ENCODE data around the gene RABGAP1L. TPM values are rescaled to one million over a fixed set of nuclear protein-coding genes. Genes with fewer than 3 reads are reported as not detected.

Gene RABGAP1L
- total and polyA plus RNA-seq, 2 of the 4 experiments (the other 2 are of a cell fraction) = 7.9 to 26.7 TPM

DNA sequence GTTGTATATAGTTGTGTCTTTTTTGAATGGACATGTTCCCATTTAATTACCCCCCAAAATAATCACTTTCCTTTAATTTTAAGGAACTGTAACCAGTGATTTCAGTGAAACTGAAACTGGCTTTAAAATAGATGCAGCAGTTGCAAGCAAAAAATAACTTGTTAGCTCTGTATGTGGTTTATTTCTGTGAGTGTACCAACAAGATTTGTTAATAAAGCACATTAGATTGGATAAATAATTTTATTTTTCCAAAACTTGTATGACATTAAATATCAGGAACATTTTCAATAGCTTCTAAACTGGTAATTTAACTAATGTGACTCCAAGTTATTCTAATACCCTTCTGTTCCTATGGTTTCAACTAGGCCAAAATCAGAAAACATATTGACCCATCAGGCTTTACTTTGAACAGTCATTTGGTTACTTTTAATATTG, 656.2 kb downstream of the RABGAP1L start:
- Histone ChIP-seq H2BK20ac (ENCODE audit: low read depth, low read length) (no peak overlapping the region), H3K27ac (ENCODE audit: insufficient read depth, low read length) (no peak overlapping the region), H2AK5ac (ENCODE audit: low read depth, low read length) (no peak overlapping the region), H3K14ac (replicated peaks; ENCODE audit: low read depth, low read length) (no peak overlapping the region), H4K8ac (ENCODE audit: low read depth in 2 of 2, low read length in 2 of 2) (no peak overlapping the region), H3K56ac (ENCODE audit: extremely low read depth, insufficient read depth, low read length) (no peak overlapping the region), H4K91ac (ENCODE audit: insufficient read depth, low read depth, low read length) (no peak overlapping the region), H4K5ac (ENCODE audit: low read depth, low read length) (no peak overlapping the region), H3K79me1 (ENCODE audit: low read depth in 1 of 2, low read length in 2 of 2) (no peaks in the 10 kb centered on the region), H2AFZ (replicated peaks; ENCODE audit: low read length, poor library complexity) (no peak overlapping the region), H3K4ac (ENCODE audit: low read depth, low read length) (no peak overlapping the region), H3K9ac (ENCODE audit: low read depth, low read length) (no peak overlapping the region), H3K23ac (ENCODE audit: low read depth, low read length) (no peak overlapping the region), H3K18ac (ENCODE audit: low read depth, low read length) (no peak overlapping the region), H3K4me3 (ENCODE audit: insufficient read depth, low read depth, low read length) (no peak overlapping the region), H4K20me1 (ENCODE audit: insufficient read depth, low read length) (no peaks in the 10 kb centered on the region), H2BK120ac (ENCODE audit: low read depth, low read length) (no peak overlapping the region), H2BK5ac (ENCODE audit: low read depth, low read length, poor library complexity, severe bottlenecking) (no peak overlapping the region), H2AK9ac (replicated peaks; ENCODE audit: low read depth, low read length, poor library complexity) (no peak overlapping the region), H3K9me1 (ENCODE audit: insufficient read depth, low read length) (no peaks in the 10 kb centered on the region), H3K9me3 (ENCODE audit: control insufficient read depth, insufficient read depth, low read length) (no peaks in the 10 kb centered on the region), H3K27me3 (ENCODE audit: control insufficient read depth, insufficient read depth, low read length) (no peaks in the 10 kb centered on the region), H2BK15ac (ENCODE audit: low read depth, low read length) (no peak overlapping the region), H3K36me3 (ENCODE audit: control insufficient read depth, insufficient read depth, low read length) (no peaks in the 10 kb centered on the region), H3K4me1 (ENCODE audit: control insufficient read depth, insufficient read depth, low read length) (peaks cover 4% of the 10 kb centered on the region; the same call in 1 of the 2 replicates), H3K4me2 (ENCODE audit: low read depth, low read length) (no peak overlapping the region)
- no TSS peak for BruUV-seq (replicated peaks)
- CTCF ChIA-PET = interaction anchor here (0.6 to 1.0 kb wide), 4 partner anchors 10 to 1123 kb away, joined by 3 to 6 read pairs (median 3); no protein-coding TSS in a partner anchor
- TF ChIP-seq CEBPB (IDR thresholded peaks at IDR 0.05; ENCODE audit: low read depth, low read length) = no peak
- no peak for TF ChIP-seq MAFK (IDR thresholded peaks at IDR 0.05; ENCODE audit: low read depth, low read length)
- TF ChIP-seq POLR2A (IDR thresholded peaks at IDR 0.05; ENCODE audit: low read depth, low read length) = no peak
- TF ChIP-seq, protein P1, sequence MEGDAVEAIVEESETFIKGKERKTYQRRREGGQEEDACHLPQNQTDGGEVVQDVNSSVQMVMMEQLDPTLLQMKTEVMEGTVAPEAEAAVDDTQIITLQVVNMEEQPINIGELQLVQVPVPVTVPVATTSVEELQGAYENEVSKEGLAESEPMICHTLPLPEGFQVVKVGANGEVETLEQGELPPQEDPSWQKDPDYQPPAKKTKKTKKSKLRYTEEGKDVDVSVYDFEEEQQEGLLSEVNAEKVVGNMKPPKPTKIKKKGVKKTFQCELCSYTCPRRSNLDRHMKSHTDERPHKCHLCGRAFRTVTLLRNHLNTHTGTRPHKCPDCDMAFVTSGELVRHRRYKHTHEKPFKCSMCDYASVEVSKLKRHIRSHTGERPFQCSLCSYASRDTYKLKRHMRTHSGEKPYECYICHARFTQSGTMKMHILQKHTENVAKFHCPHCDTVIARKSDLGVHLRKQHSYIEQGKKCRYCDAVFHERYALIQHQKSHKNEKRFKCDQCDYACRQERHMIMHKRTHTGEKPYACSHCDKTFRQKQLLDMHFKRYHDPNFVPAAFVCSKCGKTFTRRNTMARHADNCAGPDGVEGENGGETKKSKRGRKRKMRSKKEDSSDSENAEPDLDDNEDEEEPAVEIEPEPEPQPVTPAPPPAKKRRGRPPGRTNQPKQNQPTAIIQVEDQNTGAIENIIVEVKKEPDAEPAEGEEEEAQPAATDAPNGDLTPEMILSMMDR (conservative IDR thresholded peaks at IDR 0.05; ENCODE audit: low read depth, low read length) = no peak
- TF ChIP-seq, protein P2, sequence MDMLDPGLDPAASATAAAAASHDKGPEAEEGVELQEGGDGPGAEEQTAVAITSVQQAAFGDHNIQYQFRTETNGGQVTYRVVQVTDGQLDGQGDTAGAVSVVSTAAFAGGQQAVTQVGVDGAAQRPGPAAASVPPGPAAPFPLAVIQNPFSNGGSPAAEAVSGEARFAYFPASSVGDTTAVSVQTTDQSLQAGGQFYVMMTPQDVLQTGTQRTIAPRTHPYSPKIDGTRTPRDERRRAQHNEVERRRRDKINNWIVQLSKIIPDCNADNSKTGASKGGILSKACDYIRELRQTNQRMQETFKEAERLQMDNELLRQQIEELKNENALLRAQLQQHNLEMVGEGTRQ (IDR thresholded peaks at IDR 0.05; ENCODE audit: low read depth, low read length) = no peak
- TF ChIP-seq NFE2L2 (IDR thresholded peaks at IDR 0.05; ENCODE audit: low read depth, low read length) = no peak
- TF ChIP-seq CHD1 (IDR thresholded peaks at IDR 0.05; ENCODE audit: low read depth, low read length) = no peak
- no peak for TF ChIP-seq BHLHE40 (IDR thresholded peaks at IDR 0.05; ENCODE audit: low read depth, low read length)
- TF ChIP-seq SMC3 (IDR thresholded peaks at IDR 0.05; ENCODE audit: low read depth, low read length) = no peak
- no peak for TF ChIP-seq MAZ (IDR thresholded peaks at IDR 0.05; ENCODE audit: borderline replicate concordance, low read depth, low read length)
- TF ChIP-seq, protein P3, sequence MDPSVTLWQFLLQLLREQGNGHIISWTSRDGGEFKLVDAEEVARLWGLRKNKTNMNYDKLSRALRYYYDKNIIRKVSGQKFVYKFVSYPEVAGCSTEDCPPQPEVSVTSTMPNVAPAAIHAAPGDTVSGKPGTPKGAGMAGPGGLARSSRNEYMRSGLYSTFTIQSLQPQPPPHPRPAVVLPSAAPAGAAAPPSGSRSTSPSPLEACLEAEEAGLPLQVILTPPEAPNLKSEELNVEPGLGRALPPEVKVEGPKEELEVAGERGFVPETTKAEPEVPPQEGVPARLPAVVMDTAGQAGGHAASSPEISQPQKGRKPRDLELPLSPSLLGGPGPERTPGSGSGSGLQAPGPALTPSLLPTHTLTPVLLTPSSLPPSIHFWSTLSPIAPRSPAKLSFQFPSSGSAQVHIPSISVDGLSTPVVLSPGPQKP (IDR thresholded peaks at IDR 0.05; ENCODE audit: borderline replicate concordance, low read depth, low read length) = no peak
- DNase-seq (no peak), ATAC-seq (ENCODE audit: low read depth) (no peak)
- in situ Hi-C loops (cut with MboI; ENCODE audit: low sequenced_read_pairs) (no loop called here), dilution Hi-C loops (cut with HindIII; ENCODE audit: low sequenced_read_pairs, unreplicated experiment) (no loop called here), intact Hi-C loops (cut with micrococcal nuclease) (no loop called here)
- POLR2A ChIA-PET (ENCODE audit: unreplicated experiment) = no interaction called here
